ENCODE results near the gene NOTCH4. TPM values are rescaled to one million over a fixed set of nuclear protein-coding genes. Genes with fewer than 3 reads are reported as not detected.
"Not testable (repeated sequence)": the region's sequence is repeated elsewhere in the genome, so short reads cannot be mapped to it uniquely, and the experiment has no call there.

The NOTCH4 gene
- total and polyA plus RNA-seq, 5 experiments from 2014 or later, result 0.22 to 1.8 (median 0.48) TPM

GRCh38 chr6:32215617-32216016, 8.2 kb downstream of the NOTCH4 start:
- Mint-ChIP-seq H3K27me3 (peaks cover 0 to 5% (median 0%) of the 10 kb centered on the region in 5 donors), H3K4me3 (no peak overlapping the region), H3K9me3 (no peaks in the 10 kb centered on the region), H3K4me1 (peaks cover 0 to 9% (median under 1%) of the 10 kb centered on the region in 4 donors), H3K27ac (peak overlapping the region in 1 of 10 donors; percentile 83), H3K36me3 (no peaks in the 10 kb centered on the region)
- POLR2A ChIA-PET, result interaction anchor here (0.7 kb wide), 1 partner anchor 1826 kb away, joined by 3 read pairs; no protein-coding TSS in a partner anchor
- ATAC-seq (no peak), DNase-seq (no peak)

GRCh38 chr6:32214126-32214525, 9.7 kb downstream of the NOTCH4 start:
- no peak for DNase-seq
- Mint-ChIP-seq H3K36me3 (no peaks in the 10 kb centered on the region), H3K27ac (peak overlapping the region in 3 of 10 donors; percentile 2 to 35 (median 9)), H3K9me3 (no peaks in the 10 kb centered on the region), H3K4me3 (no peak overlapping the region), H3K27me3 (peaks cover 0 to 5% (median 0%) of the 10 kb centered on the region in 5 donors), H3K4me1 (peaks cover 0 to 11% (median under 1%) of the 10 kb centered on the region in 4 donors)
- no peak for ATAC-seq
- POLR2A ChIA-PET, result interaction anchor here (0.6 kb wide), 1 partner anchor 17 kb away, joined by 7 read pairs; no protein-coding TSS in a partner anchor

GRCh38 chr6:32213649-32214048, 10.2 kb downstream of the NOTCH4 start:
- POLR2A ChIA-PET, result interaction anchor here (0.5 to 0.6 kb wide), 2 partner anchors 17 to 1591 kb away, joined by 3 to 7 read pairs; no protein-coding TSS in a partner anchor
- H3K9me3 Mint-ChIP-seq, result no peaks in the 10 kb centered on the region
- H3K36me3 Mint-ChIP-seq, result no peaks in the 10 kb centered on the region
- H3K4me1 Mint-ChIP-seq, result peaks cover 0 to 11% (median under 1%) of the 10 kb centered on the region in 4 donors
- ATAC-seq, result no peak
- peaks cover 0 to 5% (median 0%) of the 10 kb centered on the region in 5 donors for H3K27me3 Mint-ChIP-seq
- DNase-seq, result no peak
- peak overlapping the region in 2 of 10 donors; percentile 2 to 46 for H3K27ac Mint-ChIP-seq
- H3K4me3 Mint-ChIP-seq, result no peak overlapping the region

GRCh38 chr6:32212076-32212760, 11.6 kb downstream of the NOTCH4 start:
- no peaks in the 10 kb centered on the region for H3K36me3 Mint-ChIP-seq
- H3K4me1 Mint-ChIP-seq, result peaks cover 0 to 9% (median under 1%) of the 10 kb centered on the region in 4 donors
- H3K4me3 Mint-ChIP-seq, result no peak overlapping the region
- ATAC-seq (no peak), DNase-seq (no peak)
- POLR2A ChIA-PET, result no interaction called here
- H3K27me3 Mint-ChIP-seq, result no peaks in the 10 kb centered on the region
- no peaks in the 10 kb centered on the region for H3K9me3 Mint-ChIP-seq
- H3K27ac Mint-ChIP-seq, result peak overlapping the region in 5 of 10 donors; percentile 13 to 76 (median 22)

GRCh38 chr6:32211432-32211831, 12.4 kb downstream of the NOTCH4 start:
- H3K9me3 Mint-ChIP-seq, H3K36me3 Mint-ChIP-seq, H3K4me3 Mint-ChIP-seq, H3K27ac Mint-ChIP-seq, H3K27me3 Mint-ChIP-seq, ATAC-seq, H3K4me1 Mint-ChIP-seq, DNase-seq: not testable (repeated sequence)
- POLR2A ChIA-PET, result interaction anchor here (0.6 kb wide), 1 partner anchor 32 kb away, joined by 3 read pairs; no protein-coding TSS in a partner anchor

- Mint-ChIP-seq H3K36me3 (no peaks in the 10 kb centered on the region), H3K27me3 (no peaks in the 10 kb centered on the region), H3K27ac (peak overlapping the region in 2 of 10 donors; percentile 43 to 75), H3K9me3 (no peaks in the 10 kb centered on the region), H3K4me1 (peaks cover 0 to 9% (median under 1%) of the 10 kb centered on the region in 4 donors), H3K4me3 (no peak overlapping the region)
- ATAC-seq (no peak), DNase-seq (no peak)
- POLR2A ChIA-PET, result no interaction called here
These were observed 13.7 kb downstream of the NOTCH4 start for GRCh38 chr6:32210191-32210601.

GRCh38 chr6:32208996-32209395, 14.9 kb downstream of the NOTCH4 start:
- H3K27ac Mint-ChIP-seq, result peak overlapping the region in 2 of 10 donors; percentile 47 to 58
- peaks cover 0 to 6% (median 0%) of the 10 kb centered on the region in 5 donors for H3K27me3 Mint-ChIP-seq
- peaks cover 0 to 5% (median 0%) of the 10 kb centered on the region in 4 donors for H3K4me1 Mint-ChIP-seq
- DNase-seq (no peak), ATAC-seq (no peak)
- no peak overlapping the region for H3K4me3 Mint-ChIP-seq
- no peaks in the 10 kb centered on the region for H3K36me3 Mint-ChIP-seq
- POLR2A ChIA-PET, result no interaction called here
- H3K9me3 Mint-ChIP-seq, result no peaks in the 10 kb centered on the region

GRCh38 chr6:32204268-32204715, 19.6 kb downstream of the NOTCH4 start:
- POLR2A ChIA-PET, result interaction anchor here (1.1 kb wide), 1 partner anchor 11 kb away, joined by 4 read pairs; the partner anchor contains the start of gene GPSM3
- no peak overlapping the region for H3K27ac Mint-ChIP-seq
- H3K9me3 Mint-ChIP-seq, result no peaks in the 10 kb centered on the region
- peaks cover 0 to 8% (median 0%) of the 10 kb centered on the region in 5 donors for H3K27me3 Mint-ChIP-seq
- no peaks in the 10 kb centered on the region for H3K36me3 Mint-ChIP-seq
- DNase-seq (no peak), ATAC-seq (no peak)
- no peaks in the 10 kb centered on the region for H3K4me1 Mint-ChIP-seq
- no peak overlapping the region for H3K4me3 Mint-ChIP-seq

- H3K4me1 Mint-ChIP-seq, result no peaks in the 10 kb centered on the region
- H3K27ac Mint-ChIP-seq, result no peak overlapping the region
- no peak for ATAC-seq
- no peak overlapping the region for H3K4me3 Mint-ChIP-seq
- H3K27me3 Mint-ChIP-seq, result peaks cover 0 to 8% (median 0%) of the 10 kb centered on the region in 5 donors
- H3K36me3 Mint-ChIP-seq, result no peaks in the 10 kb centered on the region
- no peaks in the 10 kb centered on the region for H3K9me3 Mint-ChIP-seq
- POLR2A ChIA-PET, result no interaction called here
- no peak for DNase-seq
These were observed 20.2 kb downstream of the NOTCH4 start for GRCh38 chr6:32203426-32204267.

GRCh38 chr6:32202186-32202585, 21.7 kb downstream of the NOTCH4 start:
- H3K4me1 Mint-ChIP-seq, result peaks cover 0 to 2% (median 0%) of the 10 kb centered on the region in 4 donors
- peaks cover 0 to 8% (median 0%) of the 10 kb centered on the region in 5 donors for H3K27me3 Mint-ChIP-seq

GRCh38 chr6:32200711-32201475, 23.0 kb downstream of the NOTCH4 start:
- Mint-ChIP-seq H3K4me3 (no peak overlapping the region), H3K36me3 (no peaks in the 10 kb centered on the region), H3K27me3 (peaks cover 0 to 8% (median 0%) of the 10 kb centered on the region in 5 donors), H3K27ac (no peak overlapping the region), H3K9me3 (no peaks in the 10 kb centered on the region), H3K4me1 (peaks cover 7 to 13% (median 8%) of the 10 kb centered on the region in 4 donors)
- POLR2A ChIA-PET, result interaction anchor here (1.1 kb wide), 1 partner anchor 8 kb away, joined by 4 read pairs; no protein-coding TSS in a partner anchor
- ATAC-seq, result no peak
- DNase-seq, result no peak

More at GRCh38 chr6:32202186-32202585, 21.7 kb downstream of the NOTCH4 start:
- no peaks in the 10 kb centered on the region for H3K36me3 Mint-ChIP-seq
- POLR2A ChIA-PET, result no interaction called here
- no peak overlapping the region for H3K27ac Mint-ChIP-seq
- H3K4me3 Mint-ChIP-seq, result no peak overlapping the region
- DNase-seq, result no peak
- no peak for ATAC-seq
- H3K9me3 Mint-ChIP-seq, result no peaks in the 10 kb centered on the region

GRCh38 chr6:32198866-32199265, 25.0 kb downstream of the NOTCH4 start:
- no peak for ATAC-seq
- Mint-ChIP-seq H3K27ac (peak overlapping the region in 6 of 10 donors; percentile 19 to 80 (median 53)), H3K4me3 (peak overlapping the region in 1 of 10 donors; percentile 24), H3K36me3 (no peaks in the 10 kb centered on the region), H3K4me1 (peaks cover 18 to 30% (median 26%) of the 10 kb centered on the region in 4 donors), H3K27me3 (peaks cover 0 to 2% (median 0%) of the 10 kb centered on the region in 5 donors), H3K9me3 (no peaks in the 10 kb centered on the region)
- POLR2A ChIA-PET, result no interaction called here
- DNase-seq, result no peak

Measured in naive thymus-derived CD8-positive, alpha-beta T cell (primary cell).